IPS-18c (cell line): ENCODE measurements around the gene TRMT10A.

Experiments
- H3K4me3 ChIP-seq: 2 replicates; pipeline ENCODE4 v1.7.0; 2013; ENCODE audit warnings: low read depth, mild to moderate bottlenecking, low read length, moderate library complexity; ENCODE audit not compliant: insufficient read depth
- H3K9me3 ChIP-seq: one replicate; pipeline ENCODE4 v1.6.1; 2013; ENCODE audit warnings: mild to moderate bottlenecking, low read length, moderate library complexity; ENCODE audit not compliant: control insufficient read depth, insufficient read depth

The TRMT10A gene

GRCh38 chr4:99504804-99505502 is 58.9 kb downstream of the TRMT10A start:
- H3K9me3 ChIP-seq, result no peaks in the 10 kb centered on the region
- H3K4me3 ChIP-seq, result no peak overlapping the region
